T-helper 1 cell (primary cell): ENCODE data around the gene NAAA.
"Not testable (repeated sequence)": the region's sequence is repeated elsewhere in the genome, so short reads cannot be mapped to it uniquely, and the experiment has no call there.

Source experiments
- DNase-seq, 5 donors: peaks; one replicate each; pipeline ENCODE4 v3.0.0-alpha.2; 2012 to 2020

Gene NAAA

DNA sequence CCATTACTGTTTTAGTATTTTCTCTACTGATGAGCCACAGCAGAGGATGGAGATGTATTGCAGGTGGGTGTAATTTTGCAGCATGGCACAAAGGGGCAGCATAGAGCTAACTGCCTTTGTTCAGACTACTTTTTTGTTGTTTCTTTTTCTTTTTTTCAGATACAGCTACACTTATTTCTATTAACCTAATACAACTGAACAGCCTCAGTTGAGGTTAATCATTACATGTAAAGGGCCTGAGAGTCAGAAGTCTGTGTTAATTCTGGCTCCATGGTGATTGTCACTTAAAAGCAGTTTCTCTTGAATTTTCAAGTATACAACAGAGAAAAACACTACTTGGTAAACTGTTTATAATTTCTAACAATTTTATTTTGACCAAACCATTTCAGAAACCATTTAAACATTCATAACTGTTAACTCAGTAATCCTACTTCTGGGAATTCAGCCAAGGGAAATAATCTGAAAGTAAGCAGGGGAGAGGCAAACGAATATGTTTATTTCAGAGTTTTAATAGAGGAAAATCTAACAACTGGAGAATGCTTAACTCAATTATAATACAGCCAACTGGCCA, 24.6 kb downstream of the NAAA start:
- peak in 1 of 5 donors; percentile 36 for DNase-seq

DNA sequence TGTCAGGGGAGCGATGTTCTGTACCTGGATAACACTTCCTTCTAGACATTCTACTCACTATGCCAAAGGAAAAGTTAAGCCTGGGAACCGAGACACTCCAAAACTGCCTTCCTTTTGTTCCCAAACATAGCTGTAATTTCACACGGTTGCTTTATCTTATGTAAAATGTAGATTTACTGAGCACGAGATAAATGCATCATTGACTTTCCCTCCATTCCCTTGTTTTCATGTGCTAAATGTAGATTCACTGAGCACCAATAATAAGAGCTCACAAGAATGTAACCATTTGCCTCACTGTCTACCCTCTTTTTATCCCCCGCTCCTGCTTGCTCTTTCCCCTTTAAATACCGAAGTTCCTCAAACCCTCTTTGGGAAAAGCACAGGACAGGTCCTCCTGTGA, 27.8 kb downstream of the NAAA start:
- no peak for DNase-seq

DNA sequence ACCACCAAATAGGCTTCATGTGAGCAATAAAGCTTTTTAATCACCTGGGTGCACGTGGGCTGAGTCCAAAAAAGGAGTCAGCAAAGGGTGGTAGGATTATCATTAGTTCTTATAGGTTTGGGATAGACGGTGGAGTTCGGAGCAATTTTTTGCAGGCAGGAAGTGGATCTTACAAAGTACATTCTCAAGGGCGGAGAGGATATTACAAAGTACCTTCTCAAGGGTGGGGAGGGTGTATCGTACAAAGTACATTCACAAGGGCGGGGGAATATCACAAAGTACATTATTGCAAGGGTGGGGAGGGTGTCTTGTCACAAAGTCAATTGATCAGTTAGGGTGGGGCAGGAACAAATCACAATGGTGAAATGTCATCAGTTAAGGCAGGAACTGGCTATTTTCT, 30.0 kb downstream of the NAAA start:
- not testable (repeated sequence) for DNase-seq

DNA sequence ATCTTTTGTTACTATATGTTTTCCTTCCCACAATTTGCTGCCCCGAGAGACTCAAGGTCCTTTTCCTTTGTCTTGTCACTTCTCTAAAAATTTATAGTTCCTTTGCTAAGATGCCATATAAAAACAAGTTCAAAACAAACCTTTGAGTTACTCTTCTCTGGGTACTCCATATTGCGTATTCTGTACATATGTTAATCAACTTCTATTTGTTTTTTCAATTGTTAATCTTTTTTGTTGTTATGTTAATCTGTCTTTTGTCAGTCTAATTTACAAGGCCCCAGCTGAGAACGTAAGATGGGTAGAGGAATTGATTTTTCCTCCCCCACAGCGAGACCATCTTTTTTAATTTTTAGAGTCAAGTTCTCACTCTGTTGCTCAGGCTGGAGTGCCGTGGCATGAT, 31.4 kb downstream of the NAAA start:
- no peak for DNase-seq

DNA sequence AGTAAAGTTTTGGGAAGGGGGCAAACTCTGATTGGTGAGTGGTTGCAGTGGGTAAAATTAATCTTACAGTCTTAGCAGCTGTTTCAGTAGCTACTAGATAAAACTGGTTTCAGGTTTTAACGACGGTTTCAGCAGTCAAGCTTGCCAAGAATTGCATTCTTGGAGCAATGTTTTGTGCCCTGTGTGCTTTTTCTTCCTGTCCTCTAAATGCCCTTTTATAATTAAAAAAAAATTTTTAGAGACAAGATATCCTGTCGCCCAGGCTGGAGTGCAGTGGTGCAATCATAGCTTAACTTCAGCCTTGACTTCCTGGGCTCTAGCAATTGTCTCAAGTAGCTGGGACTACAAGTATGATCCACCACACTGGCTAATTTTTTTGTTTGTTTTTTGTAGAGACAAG, 32.3 kb downstream of the NAAA start:
- no peak for DNase-seq

DNA sequence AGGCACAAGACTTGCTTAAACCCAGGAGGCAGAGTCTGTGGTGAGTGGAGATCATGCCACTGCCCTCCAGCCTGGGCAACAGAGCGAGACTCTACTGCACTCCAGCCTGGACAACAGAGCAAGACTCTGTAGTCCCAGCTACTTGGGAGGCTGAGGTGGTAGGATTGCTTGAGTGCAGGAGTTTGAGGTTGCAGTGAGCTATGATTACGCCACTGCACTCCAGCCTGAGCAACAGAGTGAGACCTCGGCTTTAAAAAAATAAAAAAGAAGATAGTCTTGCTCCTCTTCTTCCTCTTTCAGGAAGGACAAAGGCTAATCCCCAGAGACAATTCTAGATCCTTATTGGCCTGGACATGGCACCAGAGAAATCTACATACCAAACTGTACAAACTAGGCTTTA, 32.8 kb downstream of the NAAA start:
- DNase-seq = no peak

DNA sequence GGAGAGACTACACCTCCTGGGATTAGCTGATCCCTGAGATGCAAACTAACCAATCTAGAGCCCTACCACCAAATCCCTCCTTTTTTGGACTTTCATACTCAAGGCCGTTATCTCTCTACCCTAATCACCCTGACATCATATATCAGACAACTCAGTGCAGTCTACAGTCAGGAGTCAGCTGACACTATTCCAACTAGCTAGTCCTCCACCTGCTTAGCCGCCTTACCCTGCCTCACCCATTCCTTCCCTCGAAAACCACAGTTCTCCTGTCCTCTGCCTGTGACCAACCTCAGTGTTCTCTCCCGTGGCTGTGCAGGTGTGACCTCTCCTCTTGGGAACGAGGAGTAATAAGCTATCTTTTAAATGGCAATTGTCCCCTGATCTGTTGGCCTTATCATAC, 36.7 kb downstream of the NAAA start:
- DNase-seq = no peak

DNA sequence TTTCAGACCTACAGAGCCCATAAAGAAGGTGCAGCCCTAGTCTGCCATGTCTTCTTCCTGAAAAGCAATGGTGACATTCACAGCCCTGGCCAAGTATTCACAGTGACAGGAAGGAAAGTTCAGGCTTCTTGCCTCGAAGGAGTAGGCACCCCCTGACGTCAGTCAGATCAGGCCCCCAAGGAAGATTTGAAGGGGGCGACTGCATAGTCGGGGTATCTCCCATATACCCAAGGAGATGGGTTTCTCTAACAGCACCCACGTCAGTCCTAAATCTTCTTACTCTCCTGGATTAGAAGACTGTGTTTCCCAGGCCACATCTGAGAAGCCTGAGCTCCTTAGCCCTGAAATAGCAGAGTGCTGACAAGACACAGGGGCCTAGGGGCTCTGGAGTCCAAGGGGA, 38.5 kb downstream of the NAAA start, which contains the start of gene PPEF2:
TSS of gene PPEF2 (minus strand) at position 101 of the 400 bp plus-strand sequence. CDS start 6,127 bp downstream, outside the sequence.
- DNase-seq = no peak

DNA sequence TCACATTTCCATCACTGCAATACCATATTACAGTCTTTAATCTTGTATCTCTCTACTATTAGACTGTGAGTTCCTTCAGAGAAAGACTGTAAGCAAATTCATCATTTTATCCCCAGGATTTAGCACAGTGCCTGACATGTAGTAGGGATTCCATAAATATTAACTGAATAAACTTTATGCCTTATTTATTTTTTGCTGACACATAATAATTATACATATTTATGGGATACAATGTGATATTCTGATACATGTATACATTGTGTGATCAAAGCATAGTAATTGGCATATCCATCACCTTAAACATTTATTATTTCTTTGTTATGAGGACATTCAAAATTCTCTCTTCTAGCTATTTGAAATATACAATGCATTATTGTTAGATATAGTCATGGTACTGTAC, 42.3 kb downstream of the NAAA start:
- no peak for DNase-seq

DNA sequence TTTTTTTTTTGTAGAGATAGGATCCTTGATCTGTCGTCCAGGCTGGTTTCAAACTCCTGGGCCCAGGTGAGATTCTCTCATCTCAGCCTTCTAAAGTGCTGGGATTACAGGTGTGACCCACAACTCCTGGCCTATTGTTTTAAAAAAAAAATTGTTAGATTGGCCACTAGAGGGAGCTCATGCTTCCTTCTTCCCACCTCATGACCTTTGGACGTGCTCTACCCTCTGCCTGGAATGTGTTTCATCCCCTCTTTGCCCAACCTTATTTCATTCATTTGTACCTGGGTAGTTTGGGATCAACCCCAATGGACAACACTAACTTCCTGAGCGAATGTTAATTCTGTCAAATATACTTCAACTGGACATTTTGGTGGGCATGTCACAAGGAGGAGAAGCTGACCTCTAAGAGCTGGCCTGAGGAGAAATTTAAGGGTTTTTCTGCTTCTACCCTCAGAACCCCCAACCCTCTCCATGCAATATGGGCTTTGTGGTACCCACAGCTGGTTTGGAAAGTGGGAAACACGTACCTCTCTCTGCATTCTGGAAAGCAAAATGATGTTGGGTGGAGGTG, 45.0 kb downstream of the NAAA start:
- peak in 2 of 5 donors; percentile 11 to 41 for DNase-seq

DNA sequence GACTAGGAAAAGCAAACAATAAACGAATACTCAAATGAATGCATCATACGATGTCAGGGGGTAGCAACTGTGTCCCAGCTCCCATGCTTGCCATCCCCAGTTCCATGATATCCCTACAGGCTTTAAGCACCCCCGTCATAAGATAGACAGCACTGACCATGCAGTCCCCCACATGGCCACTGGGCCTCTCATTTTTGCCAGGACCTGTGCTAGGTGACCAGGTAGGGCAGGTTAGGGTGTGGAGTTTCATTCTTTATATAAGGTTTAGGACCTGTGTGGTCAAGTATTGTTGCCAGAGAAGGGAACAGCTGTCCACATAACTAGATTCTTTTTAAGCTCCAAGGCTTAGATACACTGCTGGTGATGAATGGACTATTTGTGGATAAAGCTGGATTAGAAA, 48.3 kb downstream of the NAAA start:
- DNase-seq = no peak

DNA sequence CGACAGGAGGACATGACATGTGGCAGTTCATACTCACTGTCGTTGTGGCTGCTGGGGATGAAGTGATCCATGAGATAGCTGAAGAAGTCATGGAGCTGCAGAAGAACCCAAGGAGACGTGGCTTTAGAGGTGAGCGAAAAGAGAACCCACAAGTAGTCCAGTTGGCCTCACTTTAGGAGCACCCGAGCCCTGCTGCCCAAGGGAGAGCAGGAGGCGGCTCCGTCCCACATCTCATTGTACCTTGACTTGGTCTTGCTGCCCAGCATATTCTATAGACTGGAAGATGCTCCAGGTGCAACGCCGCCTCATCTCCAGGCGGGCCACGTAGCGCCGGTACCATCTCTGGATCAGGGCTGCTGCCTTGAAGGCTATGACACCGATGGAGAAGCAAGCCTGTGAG, 49.2 kb downstream of the NAAA start:
- no peak for DNase-seq

DNA sequence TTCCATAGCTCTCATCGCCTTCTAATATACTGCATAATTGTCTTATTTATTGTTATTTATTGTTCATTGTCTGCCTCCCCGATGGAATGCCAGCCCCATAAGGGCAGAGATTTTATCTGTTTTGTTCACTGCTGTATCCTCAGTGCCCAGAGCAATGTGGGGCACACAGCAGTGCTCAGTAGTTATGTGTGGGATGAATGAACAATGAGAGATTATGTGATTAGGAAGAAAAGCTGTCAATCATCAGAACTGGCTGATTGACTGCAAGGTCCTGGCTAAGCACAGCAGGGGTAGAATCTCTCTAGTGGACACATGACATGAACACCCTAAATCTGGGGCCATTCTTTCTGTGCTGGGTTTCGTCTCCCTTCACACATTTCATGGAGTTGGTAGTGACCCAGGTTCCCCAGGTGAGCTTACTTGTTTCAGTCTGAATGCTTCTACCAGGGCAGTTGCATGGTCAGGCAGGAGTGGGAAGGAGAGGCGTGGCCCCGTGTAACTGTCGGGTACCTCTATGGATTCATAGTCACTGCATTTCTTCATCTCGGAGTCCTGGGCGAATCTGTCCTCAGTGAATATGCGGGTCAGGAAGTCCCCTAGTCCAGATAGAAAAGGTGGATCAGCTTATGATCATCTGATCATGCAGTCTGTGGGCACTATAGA, 51.1 kb downstream of the NAAA start:
- no peak for DNase-seq

DNA sequence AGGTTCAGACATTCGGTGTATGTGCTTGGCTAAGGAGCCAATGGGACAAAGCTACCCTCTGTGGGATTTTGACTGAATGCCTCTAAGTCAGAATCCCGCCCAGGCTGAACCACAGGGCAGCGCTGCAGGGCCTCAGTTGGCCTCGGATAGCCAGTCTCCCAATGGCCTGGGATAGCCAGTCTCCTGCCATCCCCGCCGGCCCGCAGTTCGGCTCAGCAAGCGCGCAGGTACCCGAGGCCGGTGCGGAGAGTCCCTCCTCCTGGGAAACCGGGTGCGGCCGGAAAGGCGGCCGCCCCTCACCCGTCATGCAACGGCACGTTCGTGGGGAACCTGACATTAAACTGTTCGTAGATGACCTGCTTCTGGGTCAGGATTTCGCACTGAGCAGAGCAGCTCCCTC, 54.7 kb downstream of the NAAA start:
- no peak for DNase-seq

DNA sequence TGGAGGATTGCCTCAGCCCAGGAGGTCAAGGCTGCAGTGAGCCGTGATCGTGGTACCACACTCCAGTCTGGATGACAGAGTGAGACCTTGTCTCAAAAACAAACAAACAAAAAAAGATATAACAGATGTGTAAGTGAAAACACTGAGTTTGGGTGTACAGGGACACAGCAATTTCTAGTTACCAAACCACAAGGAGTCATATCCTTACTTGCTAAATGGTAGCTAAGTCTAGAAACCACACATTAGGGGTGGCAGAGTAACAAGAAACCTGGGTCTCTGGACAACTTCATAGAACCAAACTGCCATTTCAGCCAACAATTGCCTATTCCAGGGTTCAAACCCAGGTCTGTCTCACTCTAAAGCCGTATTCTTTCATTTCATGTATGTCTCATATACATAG, 59.3 kb downstream of the NAAA start:
- DNase-seq = peak in 1 of 5 donors; percentile 35

DNA sequence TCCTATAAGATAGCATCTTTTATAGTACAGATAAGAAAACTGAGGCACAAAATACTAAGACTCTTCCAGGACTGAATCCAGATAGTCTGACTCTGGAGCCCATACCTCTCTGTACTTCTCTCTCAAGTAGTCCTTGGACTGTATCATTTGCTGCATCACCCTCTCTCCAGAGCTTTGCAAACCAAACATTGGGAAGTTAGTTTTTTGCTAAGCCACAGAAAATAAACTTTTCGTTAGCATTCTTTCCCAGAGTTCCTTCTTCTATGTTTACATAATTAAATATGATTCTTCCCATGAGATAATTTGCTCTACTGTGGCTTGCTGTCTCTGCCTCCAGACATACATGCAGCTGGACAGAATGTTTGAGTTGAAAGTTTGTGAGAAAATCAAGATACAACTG, 60.5 kb downstream of the NAAA start:
- DNase-seq = no peak

DNA sequence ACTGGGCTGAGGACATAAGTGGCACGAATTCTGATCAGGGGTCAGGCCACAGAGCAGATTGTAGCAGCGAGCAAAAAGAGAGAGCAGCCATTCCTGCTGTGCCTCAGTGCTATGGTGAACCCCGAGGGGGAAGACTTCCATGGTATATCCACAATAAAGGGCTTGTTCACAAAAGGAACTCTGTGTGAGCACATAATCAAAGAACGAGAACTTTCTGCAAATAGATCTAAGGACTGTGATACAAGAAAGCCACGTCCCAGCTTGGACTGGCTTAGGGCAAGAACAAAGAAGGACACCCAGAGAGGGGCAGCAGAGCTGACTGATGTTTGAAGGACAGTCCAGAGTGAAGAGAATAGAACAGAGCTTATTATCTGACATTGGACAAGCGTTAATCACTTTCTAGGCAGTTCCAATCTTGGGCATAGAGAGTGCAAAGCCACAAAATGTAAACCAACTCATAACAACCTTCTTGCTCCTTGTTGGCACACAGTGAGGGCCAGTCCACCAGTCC, 62.5 kb downstream of the NAAA start:
- DNase-seq = no peak

DNA sequence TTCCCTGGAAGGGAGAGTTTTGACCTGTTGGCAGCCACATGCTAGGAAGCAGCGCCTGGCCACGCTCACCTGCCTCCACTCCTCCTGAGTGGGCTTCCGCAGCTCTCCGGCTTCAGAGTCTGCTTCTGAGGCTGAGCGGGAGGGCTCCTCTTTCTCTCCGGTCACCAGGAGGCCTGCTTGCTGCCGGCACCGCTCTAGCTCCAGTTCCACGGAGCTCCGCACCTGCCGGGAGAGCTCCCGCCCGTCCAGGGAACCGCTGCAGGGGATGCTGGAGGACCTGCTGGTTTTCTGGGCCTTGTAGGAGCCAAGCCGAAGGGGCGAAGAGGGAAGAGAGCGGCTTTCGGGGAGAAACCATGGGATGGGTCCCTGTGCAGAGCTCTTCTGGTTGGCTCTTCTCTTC, 64.6 kb downstream of the NAAA start:
- no peak for DNase-seq

DNA sequence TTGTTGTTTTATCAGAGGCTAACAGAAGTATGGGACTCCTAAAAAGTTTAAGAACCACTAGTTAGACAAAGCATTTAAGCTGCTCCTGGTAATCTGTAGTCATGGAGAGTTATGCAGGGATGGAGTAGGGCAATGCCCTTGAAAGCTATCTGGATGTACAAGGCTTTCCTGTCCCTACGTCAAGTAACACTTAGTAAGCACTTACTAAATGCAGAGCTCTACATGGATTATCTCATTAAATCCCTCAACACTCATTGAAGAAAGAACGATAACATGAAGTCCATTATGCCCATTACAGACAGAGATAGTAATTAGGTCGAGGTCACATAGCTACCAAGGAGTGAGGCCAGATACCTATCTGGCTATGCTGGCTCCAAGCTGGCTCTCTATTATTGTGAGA, 71.7 kb downstream of the NAAA start:
- DNase-seq = no peak

DNA sequence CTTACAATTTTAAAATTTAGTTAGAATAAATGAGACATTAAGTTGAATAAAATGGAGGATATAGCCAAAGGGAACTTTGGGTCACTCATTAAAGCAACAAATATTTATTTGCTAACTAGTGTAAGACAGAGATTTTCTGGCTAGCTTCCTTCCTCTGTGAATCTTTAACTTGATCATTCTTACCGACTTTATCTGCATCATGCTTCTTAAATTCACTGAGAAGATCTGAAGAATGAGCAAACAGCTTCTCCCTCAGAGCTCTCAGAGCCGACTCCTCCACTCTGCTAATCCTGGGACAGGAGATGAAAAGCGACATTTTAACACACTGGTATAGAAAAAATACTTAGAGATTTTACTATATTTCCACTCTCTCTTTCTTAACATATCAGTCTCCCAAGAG, 73.7 kb downstream of the NAAA start:
- DNase-seq = no peak
